ENCODE data around the gene MICAL3.

MICAL3 gene

DNA sequence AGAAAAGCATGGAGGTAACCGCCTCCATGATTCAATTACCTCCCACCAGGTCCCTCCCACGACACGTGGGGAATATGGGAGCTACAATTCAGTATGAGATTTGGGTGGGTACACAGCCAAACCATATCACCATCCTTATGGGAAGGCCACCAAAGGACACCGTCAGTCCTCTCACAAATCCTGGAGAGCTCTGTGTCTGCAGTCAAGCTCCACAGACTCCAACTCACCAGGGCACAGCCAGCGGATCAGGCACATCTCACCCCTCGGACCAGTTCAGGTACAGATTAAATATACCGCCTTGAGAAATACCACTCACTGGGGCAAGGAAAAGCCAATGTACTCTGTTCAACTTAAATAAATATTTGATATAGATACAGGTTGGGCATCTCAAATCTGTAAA lies 100.3 kb downstream of the MICAL3 start:
- no peak for DNase-seq

DNA sequence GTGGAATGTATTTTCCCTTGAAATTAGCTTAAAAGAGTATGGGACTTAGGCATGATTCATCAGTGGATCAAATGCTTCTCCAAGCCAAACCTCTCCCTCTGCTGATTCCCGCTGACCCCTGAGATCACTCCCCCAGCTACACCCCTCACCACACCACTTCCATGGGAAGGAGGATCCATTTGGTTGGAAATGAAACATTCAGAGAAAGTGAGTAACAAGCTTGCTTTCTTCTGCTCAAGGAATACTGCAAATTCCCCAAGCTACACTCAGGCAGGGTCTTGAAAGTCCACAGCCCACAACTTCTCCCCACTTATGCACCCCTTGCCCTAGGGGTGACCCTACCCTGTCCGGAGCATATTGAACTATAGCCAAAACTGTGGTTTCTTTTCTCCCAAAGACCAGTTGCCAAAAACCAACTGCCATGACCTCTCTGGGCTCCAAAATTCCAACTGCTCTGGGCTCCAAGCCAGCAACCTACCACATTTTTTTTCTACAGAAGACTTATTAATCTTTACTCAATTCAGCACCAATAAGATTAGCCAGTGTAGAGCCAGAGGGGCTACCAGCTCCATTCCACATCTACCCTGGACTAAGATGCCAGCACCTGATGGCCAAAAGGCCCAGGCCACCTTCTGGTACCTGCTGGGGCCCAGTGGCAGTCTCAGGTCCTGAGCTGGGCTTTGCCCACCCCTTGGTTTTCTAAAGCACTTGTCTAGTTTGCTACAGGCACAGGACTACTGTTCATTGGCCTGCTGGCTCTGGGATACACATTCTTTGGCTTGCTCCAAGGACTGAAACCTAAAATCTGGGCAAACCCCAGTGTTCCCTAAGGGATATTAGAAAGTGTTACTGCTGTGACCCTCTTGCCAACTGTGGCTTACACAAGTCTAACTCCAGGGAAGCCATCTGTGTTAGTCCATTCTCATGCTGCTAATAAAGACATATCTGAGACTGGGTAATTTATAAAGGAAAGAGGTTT lies 101.1 kb downstream of the MICAL3 start:
- no peak for DNase-seq

DNA sequence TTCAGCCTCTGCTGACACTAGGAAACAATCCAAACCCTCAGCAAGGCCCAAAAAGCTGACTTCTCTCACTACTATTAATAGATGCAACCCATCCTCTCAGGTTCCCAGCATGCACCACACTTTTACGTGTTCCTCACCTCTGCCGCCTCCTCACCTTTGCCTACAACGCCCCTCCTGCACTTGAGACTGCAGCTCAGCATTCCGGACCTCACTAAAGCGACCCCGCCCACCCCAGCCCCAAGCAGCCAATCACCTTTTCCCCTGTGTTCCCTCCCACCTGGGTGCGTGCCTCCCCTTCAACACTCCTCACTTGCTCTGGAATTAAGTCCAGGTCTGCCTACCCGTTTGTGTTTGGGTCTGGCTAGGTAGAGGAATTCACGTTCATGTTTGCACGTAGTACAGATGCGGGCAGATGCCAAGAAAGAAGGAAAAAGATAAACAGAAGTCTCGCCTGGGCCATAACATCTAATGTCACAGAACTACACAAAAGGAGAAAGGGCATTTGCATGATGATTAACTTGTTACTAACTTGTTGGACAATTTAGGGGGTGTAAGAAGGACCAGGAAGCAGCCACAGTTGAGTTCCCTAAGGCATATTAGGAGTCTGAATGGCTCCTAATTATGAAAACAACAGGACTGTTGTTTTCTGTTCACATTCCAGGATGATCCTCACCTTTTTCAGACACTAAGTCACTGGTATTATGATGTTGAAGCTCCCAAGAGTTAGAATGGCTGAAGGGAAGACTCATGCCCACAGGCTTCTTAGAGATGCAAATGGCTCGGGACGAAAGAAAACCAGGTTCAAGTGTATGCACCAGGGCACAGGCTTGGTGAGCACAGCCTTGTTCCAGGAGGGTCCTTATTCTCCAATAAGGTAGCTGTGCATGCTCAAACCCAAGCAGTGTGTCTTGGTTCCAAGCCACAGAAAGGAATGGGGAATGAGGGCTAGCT lies 102.2 kb downstream of the MICAL3 start:
- no peak for DNase-seq

DNA sequence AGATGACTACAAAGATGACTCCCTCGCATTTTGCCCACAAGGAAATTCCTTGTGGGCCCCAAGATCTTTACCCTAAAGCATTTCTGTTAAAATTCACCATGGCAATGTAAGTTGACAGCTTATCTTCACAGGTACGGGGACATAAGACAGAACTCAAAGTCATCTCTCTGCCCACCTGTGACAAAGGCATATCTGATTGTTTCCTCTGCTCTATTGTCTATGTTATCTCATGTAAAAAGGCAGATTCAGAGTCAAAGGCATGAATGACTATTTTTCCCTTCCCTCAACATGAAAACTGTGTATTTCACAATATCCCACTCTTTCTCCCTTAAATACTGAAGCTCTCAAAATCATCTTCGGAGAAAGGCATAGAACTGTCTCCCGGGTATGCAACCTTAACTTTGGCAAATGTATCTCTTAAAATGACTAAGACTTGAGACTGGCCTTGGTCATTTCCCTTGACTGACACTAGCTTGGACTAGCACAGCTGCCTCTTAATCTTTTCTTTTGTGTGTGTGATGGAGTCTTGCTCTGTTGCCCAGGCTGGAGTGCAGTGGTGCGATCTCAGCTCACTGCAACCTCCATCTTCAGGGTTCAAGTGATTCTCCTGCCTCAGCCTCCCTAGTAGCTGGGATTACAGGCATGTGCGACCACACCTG lies 103.2 kb downstream of the MICAL3 start:
- no peak for DNase-seq

DNA sequence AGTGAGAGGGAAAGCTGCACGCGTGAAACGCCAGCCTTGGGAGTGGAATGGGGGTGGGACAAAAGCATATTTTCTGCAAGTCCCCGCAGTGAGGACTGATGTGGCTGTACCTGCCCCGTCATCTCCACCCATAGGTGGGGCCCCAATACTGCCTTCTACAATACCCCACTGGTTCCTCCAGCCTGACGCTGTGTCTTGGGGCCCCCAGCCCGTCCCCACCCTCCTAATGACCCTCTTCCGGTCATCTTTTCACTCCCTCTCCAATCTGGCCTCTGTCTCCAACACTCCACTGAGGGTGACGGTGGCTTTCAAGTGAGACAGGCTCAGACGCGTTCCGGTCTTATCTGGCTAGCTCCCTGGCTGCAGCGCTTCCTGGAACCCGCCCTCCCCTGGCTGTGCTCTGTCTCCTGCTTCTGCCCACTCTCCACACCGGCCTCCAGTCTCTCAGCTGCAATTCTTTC lies 104.2 kb downstream of the MICAL3 start:
- DNase-seq: peak; percentile 57

DNA sequence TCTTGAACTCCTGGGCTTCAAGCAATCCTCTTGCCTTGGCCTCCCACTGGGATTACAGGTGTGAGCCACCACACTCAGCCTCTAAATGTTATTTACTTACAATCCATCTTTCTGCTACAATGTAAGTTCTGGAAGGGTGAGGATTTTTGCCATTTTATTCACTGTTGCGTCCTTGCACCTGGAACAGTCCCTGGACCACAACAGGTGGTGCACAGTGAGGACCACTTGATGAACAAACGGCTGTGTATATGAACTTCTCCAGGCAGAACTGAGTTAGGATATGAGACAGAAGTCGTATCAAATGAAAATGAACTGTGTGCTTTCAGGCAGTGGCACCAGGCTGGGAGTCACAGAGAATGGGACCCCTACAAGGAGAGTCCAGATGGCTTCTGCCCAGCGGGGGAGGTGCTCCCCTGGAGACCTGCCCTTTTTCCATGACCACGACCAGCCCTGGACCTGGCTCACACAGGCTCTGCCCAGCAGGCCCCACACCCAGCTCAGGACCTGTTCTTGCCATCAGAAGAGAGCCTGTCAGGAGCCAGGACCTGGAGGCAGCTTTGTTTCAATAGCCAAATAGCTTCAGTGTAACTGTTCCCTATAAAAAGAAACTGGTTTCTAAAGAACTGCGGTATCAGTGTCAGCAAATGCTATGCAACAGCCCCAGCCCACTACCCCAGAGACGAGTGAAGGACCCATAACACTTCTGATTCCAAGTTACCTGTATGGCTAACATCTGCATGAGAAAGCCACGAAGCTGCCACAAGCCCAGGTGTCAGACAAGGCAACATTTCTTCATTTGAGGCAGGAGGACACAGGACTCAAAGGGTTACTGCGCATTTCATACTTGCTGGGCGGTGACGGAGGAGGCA lies 104.9 kb downstream of the MICAL3 start:
- DNase-seq: no peak

DNA sequence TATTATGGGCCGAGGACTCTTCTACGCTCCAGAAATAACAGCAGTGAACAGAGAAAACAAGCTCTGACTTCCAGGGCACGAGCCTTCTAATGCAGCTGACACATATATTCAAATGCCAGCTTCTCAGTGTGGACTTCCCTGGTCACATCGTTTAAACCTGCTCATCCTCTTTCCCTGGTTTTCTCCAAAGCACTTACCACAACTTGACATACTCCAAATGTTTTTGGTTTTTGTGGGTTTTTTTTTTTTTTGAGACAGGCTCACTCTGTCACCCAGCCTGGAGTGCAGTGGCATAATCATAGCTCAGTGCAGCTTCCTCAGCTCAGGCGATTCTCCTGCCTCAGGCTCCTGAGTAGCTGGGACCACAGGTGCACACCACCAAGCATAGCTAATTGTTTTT lies 105.5 kb downstream of the MICAL3 start:
- no peak for DNase-seq

DNA sequence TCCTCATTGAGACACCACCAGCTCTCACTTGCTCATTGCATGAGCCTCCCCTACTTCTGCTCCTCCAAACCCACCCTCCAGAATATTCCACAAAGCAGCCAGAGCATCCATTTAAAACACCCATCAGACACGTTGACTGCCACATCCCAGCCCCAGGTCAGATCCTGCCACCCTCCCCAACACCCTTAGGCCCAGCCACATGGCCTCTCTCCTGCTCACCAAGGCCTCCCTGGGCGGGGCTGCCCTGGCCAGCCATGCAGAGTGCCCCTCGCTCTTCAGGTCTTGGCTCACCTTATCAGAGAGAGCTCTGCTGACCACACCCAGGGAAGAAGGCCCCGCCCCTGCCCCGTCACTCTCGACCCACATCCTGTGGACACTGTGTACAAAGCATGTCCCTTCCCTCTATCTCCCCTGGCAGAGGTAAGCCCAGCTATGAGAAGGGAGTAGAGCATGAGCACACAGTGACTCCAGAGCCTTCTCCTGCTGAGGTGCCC lies 106.8 kb downstream of the MICAL3 start:
- peak; percentile 64 for DNase-seq

DNA sequence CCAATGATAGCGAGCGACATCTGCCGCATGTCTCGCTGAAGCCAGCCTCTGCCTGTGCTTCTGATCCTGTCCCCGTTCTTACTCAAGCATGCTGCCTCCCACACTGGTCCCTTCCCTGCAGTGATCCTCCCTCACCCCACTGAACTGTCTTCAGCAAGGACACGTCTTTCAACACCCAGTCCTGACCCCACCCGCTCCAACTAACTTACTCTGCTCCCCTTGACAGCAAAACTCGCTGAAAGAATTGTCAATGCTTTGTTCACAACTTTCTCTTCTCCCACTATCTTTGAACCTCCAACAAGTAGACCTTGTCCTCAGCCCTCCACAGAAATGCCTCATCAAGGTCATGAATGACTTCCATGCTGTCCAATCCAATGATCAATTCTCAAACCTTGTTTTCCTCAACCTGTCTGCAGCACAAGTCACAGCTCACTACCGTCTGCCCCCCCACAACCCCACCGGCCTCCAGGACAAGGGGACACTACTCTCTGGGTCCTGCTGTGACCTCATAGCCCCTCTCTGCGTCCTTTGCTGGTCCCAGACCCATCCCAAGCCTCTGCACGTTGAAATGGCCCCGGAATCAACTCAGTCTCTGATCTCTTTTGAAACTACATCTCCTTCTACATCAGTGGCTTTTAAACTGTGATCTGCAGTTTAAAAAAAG lies 108.0 kb downstream of the MICAL3 start:
- DNase-seq: no peak

DNA sequence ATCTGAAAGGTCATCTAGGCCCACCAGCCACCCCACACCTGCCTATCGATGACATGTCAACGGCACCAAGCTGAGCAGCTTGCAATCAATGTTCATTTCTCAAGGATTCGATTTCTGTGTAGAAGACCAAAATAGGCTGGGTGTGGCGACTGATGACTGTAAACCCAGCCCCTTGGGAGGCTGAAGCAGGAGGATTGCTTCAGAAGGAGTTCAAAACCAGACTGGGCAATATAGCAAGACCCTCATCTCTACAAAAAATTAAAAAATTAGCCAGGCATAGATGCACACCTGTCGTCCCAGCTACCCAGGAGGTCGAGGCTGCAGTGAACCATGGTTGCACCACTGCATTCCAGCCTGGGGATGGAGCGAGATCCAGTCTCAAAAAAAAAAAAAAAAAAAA lies 108.7 kb downstream of the MICAL3 start:
- no peak for DNase-seq

DNA sequence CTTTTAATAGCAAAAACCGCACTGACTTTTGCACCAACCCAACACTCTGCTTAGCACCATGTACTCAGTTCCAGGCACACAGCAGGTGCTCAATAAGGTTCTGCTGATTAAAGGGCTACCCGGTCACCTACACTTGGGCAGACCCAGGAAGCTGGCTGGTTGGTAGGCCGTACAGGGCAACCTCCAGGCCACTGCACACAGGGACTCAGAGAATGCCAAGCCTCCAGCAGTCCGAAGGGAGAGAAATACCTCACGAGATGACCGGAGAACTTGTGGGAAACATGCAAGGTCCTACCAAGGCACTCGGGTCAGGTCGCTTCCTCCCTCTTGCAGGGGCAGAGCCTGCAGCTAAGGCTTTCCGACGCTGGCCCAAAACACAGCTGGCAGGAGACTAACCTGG lies 109.2 kb downstream of the MICAL3 start:
- DNase-seq: no peak

DNA sequence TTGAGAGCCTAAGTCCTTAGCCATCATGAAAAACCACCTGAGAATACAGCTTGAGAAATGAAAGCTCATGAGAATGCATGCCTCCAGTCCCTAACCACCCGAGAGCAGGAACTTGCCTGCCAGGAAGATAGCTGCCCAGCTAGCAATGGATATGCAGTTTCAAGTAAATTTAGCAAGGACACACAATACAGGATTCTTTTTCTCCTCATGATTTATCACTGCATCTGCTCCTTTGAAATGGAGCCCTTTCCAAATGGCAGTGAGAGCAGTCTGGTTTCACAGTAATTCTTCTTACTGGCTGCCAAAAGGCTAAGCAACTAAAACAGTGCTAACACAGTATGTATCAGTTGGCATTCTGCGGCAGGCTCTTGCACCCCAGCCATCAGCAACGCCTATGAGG lies 109.9 kb downstream of the MICAL3 start:
- no peak for DNase-seq

DNA sequence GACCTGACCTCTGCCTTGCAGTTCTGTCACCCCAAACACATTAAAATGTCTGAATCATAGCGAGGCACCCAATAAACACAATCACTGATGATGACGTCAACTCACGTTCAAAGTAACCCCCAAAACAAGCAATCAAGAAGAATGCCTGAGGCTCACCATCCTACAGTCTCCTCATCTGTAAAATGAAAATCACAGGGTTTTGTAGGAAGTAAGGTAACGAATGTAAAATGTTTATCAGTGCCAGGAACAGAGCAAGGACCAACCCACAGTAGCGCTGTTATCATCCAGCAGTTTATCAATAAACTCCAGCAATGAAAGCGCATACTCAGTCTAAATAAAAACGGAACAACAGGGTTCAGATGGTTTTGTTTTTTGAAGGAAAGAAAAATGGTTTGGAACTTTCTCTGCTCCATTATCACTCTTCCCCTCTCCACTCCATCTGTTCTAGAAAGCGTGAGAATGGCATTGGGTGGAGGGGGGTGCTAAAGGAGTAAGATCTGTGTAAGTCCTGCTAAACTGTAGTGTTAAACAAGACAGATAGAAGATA lies 110.5 kb downstream of the MICAL3 start:
- DNase-seq: no peak

DNA sequence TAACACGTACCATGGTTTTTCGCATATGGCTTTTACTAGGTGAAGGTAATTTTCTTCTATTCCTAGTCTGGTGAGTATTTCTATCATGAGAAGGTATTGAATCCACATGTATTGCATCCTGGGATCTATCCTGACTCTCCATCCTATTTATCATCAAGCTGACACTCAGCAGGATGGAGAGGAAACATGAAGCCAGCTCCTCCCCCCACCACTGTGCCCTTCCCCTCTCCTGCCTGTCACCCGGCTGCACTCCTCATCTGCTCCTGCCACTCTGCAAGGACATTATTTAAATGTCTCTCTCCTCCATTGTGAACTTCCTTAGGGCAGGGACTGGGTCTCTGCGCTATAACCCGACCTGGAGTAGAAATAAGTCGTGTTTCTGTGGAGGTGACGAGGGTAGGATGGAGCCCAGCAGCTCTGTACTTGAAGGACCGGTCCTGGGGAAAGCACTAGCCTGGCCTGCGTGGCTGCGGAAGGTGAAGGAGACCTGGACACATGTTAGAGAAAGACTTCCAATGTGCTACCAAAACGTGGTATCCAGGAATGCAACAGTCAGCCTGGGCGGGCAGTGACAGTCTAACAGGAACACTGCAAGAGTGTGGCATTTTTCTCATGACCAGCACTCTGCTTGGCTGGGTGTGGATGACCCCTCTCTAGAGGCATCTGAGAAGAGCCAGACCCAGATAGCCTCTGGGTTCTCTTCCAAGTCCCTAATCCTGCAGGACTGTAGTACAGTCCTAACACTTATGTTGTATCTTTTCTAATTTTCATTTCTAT lies 111.2 kb downstream of the MICAL3 start:
- peak; percentile 22 for DNase-seq

DNA sequence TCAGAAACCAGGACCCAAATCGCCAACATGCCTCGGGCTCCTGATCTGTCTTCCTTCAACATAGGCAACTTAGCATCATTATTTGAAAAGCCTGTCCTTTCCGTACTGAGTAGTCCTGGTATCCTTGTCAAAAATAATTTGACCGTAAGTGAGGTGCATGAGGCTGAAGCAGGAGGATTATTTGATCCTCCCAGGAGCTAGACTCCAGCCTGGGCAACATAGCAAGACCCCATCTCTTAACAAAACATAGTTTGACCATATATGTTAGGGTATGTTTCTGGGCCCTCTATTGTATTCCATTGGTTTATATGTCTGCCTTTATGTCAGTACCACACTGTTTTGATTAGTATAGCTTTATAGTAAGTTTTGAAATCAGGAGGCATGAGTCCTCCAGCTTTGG lies 112.5 kb downstream of the MICAL3 start:
- no peak for DNase-seq

DNA sequence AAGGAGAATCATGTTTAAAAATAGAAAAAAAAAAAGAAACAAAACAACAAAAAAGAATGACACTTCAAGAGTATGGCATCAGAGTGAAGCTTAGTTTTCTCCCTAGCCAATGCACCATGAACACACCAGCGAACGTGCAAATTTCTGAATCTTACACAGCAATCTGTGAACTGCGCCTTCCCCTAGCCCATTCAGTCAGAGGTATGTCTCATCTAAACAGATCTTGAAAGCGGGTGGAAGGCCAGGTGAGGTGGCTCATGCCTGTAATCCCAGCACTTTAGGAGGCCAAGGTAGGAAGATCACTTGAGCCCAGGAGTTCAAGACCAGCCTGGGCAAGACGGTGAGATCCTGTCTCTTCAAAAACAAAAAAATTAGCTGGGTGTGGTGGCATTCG lies 113.1 kb downstream of the MICAL3 start:
- DNase-seq: no peak

DNA sequence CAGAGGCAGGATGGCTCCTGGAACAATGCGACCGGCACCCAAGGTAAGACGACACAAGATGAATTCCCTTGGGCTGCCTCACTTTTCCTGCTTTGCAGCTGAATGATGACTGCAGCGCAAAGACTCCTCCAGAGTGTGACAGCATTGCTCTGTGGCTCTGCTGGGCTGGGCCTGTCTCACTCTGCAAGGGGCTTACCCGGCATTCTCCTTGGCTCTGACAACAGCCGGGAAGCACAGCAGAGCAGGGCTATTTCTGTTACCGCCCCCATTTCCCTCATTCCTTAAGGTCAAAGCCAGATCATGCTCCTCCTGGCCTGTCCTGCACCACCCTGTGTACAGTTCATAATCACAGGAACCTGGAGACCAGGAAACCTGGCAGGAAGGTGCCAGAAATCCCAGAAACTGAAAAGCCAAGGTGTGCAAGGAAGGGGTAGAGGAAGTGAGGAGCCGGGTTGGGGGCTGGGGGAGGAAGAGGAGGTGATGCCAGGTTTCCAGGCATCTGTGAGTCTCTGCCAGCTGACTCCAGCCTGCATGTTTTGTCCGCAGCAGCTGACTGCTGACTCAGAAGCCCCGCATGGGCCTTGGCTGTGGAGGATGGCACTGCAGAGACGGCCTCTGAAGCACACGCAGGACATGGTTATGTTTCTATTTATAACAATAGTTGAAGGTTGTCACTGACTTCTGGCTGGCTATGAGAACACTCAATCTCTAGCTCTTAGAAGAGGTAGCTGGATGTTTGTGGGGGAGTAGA lies 113.6 kb downstream of the MICAL3 start:
- DNase-seq: no peak

DNA sequence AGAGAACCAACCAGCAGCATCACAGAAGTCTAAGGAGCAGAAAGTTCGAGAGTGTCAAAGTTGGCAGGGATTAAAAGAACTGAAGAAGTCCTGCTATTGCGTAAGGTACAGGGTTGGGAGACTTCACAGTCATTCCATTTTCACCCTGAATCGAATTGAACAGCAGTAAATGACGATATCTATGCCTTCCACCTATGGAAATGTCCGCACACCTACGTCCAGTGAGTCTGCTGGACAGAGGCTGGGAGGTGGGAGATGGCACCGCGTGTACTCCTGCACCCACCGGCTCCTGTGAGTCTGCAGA lies 116.7 kb downstream of the MICAL3 start:
- DNase-seq: no peak

DNA sequence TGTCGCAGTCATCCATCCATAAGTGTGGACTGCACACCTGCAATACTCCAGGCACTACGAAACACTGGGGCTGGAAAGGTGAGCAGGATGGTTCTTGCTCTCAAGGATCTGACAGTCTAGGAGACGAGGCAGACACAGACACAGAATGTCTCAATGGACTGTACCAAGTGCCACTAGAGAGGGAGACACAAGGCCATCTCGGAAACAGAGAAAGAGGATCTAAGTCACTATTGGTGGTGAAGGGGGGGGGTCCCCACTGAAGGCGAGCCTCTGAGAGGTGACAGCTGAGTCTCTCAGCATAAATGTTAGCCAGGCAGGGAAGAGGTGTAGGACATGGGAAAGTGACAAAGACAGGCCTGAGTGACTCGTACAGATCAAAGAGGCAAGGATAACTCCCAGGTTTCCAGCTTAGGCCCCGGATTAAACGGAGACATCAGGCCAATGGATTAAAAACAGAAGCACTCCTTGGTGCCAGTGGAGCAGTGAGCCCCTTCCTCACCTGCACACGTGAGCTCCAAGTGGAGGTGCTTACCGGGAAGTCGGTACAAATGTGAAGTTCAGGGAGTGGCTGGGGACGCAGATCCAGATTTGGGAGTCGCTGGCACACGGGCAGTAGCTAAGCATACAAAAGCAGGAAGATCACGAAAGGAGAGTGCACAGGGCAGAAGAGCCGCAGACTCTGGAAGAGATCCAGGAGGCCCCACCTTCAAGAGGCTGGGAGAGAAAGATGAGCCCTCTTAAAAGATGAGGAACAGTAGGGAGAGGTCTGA lies 117.2 kb downstream of the MICAL3 start:
- no peak for DNase-seq
